Activated T-cell treated with anti-CD3 and anti-CD28 coated beads, Interleukin-2, amount 50 U/mL, for 72 hours (primary cell): Measurements from ENCODE around the gene TMEM242. TPM values are rescaled to one million over a fixed set of nuclear protein-coding genes. Genes with fewer than 3 reads are reported as not detected.

Source experiments
- ATAC-seq, 2 donors: fragments of 150-1000 bp; cut with Tn5 transposase; replicated peaks in 1 of 2; 2 replicates each; pipeline ENCODE4 v1.10.0; 2021; ENCODE audit warnings: moderate library complexity in 2 of 2, mild to moderate bottlenecking in 1 of 2
- DNase-seq, 2 donors: peaks; one replicate each; pipeline ENCODE4 v3.0.0; 2021 to 2022; ENCODE audit warnings: mixed read lengths in 1 of 2
- H3K27ac Mint-ChIP-seq: one replicate; pipeline ENCODE4 v1.8.0; 2022; ENCODE audit warnings: mild to moderate bottlenecking, moderate library complexity, mixed read lengths
- H3K27me3 Mint-ChIP-seq: one replicate; pipeline ENCODE4 v1.8.0; 2022; ENCODE audit warnings: low read depth, mixed read lengths
- H3K36me3 Mint-ChIP-seq, 2 donors: one replicate each; pipeline ENCODE4 v1.8.0; 2022; ENCODE audit warnings: mixed read lengths in 2 of 2, mild to moderate bottlenecking in 1 of 2; ENCODE audit not compliant: insufficient read depth in 2 of 2
- H3K4me1 Mint-ChIP-seq: one replicate; pipeline ENCODE4 v1.8.0; 2022; ENCODE audit warnings: low read depth, mixed read lengths
- H3K4me3 Mint-ChIP-seq, 2 donors: one replicate each; pipeline ENCODE4 v1.8.0; 2022; ENCODE audit warnings: mild to moderate bottlenecking in 2 of 2, mixed read lengths in 2 of 2, moderate library complexity in 2 of 2
- H3K9me3 Mint-ChIP-seq, 2 donors: one replicate each; pipeline ENCODE4 v1.8.0; 2022; ENCODE audit warnings: mixed read lengths in 2 of 2
- total RNA-seq, 2 donors: library from RNA; stranded (reverse); gene quantifications; one replicate each; pipeline ENCODE4 v1.2.3, GENCODE V29; 2022

The TMEM242 gene
- total RNA-seq, 2 donors from 2014 or later, result 13.0 to 15.5 TPM

GRCh38 chr6:157269261-157269794, 54.0 kb downstream of the TMEM242 start:
- H3K27ac Mint-ChIP-seq, result no peak overlapping the region
- ATAC-seq, result no peak
- H3K9me3 Mint-ChIP-seq, result peaks cover 6 to 8% of the 10 kb centered on the region in 2 donors
- peaks cover 1 to 8% of the 10 kb centered on the region in 2 donors for H3K36me3 Mint-ChIP-seq
- no peak overlapping the region for H3K4me3 Mint-ChIP-seq
- H3K4me1 Mint-ChIP-seq, result peaks cover 8% of the 10 kb centered on the region
- H3K27me3 Mint-ChIP-seq, result no peaks in the 10 kb centered on the region
- no peak for DNase-seq

GRCh38 chr6:157268835-157269234, 54.5 kb downstream of the TMEM242 start:
- Mint-ChIP-seq H3K36me3 (peaks cover 1 to 8% of the 10 kb centered on the region in 2 donors), H3K27ac (no peak overlapping the region), H3K9me3 (peaks cover 6 to 8% of the 10 kb centered on the region in 2 donors), H3K4me1 (peaks cover 6% of the 10 kb centered on the region), H3K27me3 (no peaks in the 10 kb centered on the region), H3K4me3 (no peak overlapping the region)
- no peak for ATAC-seq
- no peak for DNase-seq

- peaks cover 1 to 8% of the 10 kb centered on the region in 2 donors for H3K36me3 Mint-ChIP-seq
- H3K27me3 Mint-ChIP-seq, result no peaks in the 10 kb centered on the region
- DNase-seq, result no peak
- no peak overlapping the region for H3K4me3 Mint-ChIP-seq
- peaks cover 6 to 8% of the 10 kb centered on the region in 2 donors for H3K9me3 Mint-ChIP-seq
- ATAC-seq, result no peak
- peaks cover 2% of the 10 kb centered on the region for H3K4me1 Mint-ChIP-seq
- no peak overlapping the region for H3K27ac Mint-ChIP-seq
Measured at GRCh38 chr6:157268396-157268795, 54.9 kb downstream of the TMEM242 start.

- no peaks in the 10 kb centered on the region for H3K27me3 Mint-ChIP-seq
- ATAC-seq, result no peak
- H3K36me3 Mint-ChIP-seq, result peaks cover 1 to 8% of the 10 kb centered on the region in 2 donors
Measured at GRCh38 chr6:157267654-157268053, 55.7 kb downstream of the TMEM242 start.

GRCh38 chr6:157267109-157267611, 56.2 kb downstream of the TMEM242 start:
- ATAC-seq (no peak), DNase-seq (no peak)
- Mint-ChIP-seq H3K4me3 (no peak overlapping the region), H3K27me3 (no peaks in the 10 kb centered on the region), H3K27ac (no peak overlapping the region), H3K4me1 (no peaks in the 10 kb centered on the region), H3K36me3 (peaks cover 1 to 8% of the 10 kb centered on the region in 2 donors), H3K9me3 (peaks cover 6 to 8% of the 10 kb centered on the region in 2 donors)

More at GRCh38 chr6:157267654-157268053, 55.7 kb downstream of the TMEM242 start:
- DNase-seq, result no peak
- no peaks in the 10 kb centered on the region for H3K4me1 Mint-ChIP-seq
- no peak overlapping the region for H3K4me3 Mint-ChIP-seq
- H3K9me3 Mint-ChIP-seq, result peaks cover 6 to 8% of the 10 kb centered on the region in 2 donors
- H3K27ac Mint-ChIP-seq, result no peak overlapping the region

- H3K27me3 Mint-ChIP-seq, result no peaks in the 10 kb centered on the region
- H3K9me3 Mint-ChIP-seq, result peaks cover 6 to 8% of the 10 kb centered on the region in 2 donors
- H3K27ac Mint-ChIP-seq, result no peak overlapping the region
- H3K36me3 Mint-ChIP-seq, result peaks cover 1 to 8% of the 10 kb centered on the region in 2 donors
- H3K4me3 Mint-ChIP-seq, result no peak overlapping the region
- no peaks in the 10 kb centered on the region for H3K4me1 Mint-ChIP-seq
- DNase-seq, result no peak
- no peak for ATAC-seq
Measured at GRCh38 chr6:157266274-157267101, 56.8 kb downstream of the TMEM242 start.

- H3K27ac Mint-ChIP-seq, result no peak overlapping the region
- H3K4me3 Mint-ChIP-seq, result no peak overlapping the region
- peaks cover 1 to 8% of the 10 kb centered on the region in 2 donors for H3K36me3 Mint-ChIP-seq
- no peaks in the 10 kb centered on the region for H3K4me1 Mint-ChIP-seq
- H3K9me3 Mint-ChIP-seq, result peaks cover 6 to 8% of the 10 kb centered on the region in 2 donors
- ATAC-seq, result no peak
- no peak for DNase-seq
- H3K27me3 Mint-ChIP-seq, result no peaks in the 10 kb centered on the region
Measured at GRCh38 chr6:157265635-157266034, 57.7 kb downstream of the TMEM242 start.

GRCh38 chr6:157265186-157265585, 58.1 kb downstream of the TMEM242 start:
- Mint-ChIP-seq H3K4me1 (no peaks in the 10 kb centered on the region), H3K36me3 (peaks cover 0 to 3% of the 10 kb centered on the region in 2 donors), H3K27me3 (no peaks in the 10 kb centered on the region), H3K27ac (no peak overlapping the region), H3K9me3 (peaks cover 2 to 3% of the 10 kb centered on the region in 2 donors), H3K4me3 (no peak overlapping the region)
- DNase-seq, result no peak
- no peak for ATAC-seq

- no peaks in the 10 kb centered on the region for H3K4me1 Mint-ChIP-seq
- ATAC-seq (no peak), DNase-seq (no peak)
- H3K4me3 Mint-ChIP-seq, result no peak overlapping the region
- H3K9me3 Mint-ChIP-seq, result no peaks in the 10 kb centered on the region
- H3K36me3 Mint-ChIP-seq, result no peaks in the 10 kb centered on the region
- no peaks in the 10 kb centered on the region for H3K27me3 Mint-ChIP-seq
- H3K27ac Mint-ChIP-seq, result no peak overlapping the region
Measured at GRCh38 chr6:157264701-157265100, 58.6 kb downstream of the TMEM242 start.

- DNase-seq (no peak), ATAC-seq (no peak)
- no peaks in the 10 kb centered on the region for H3K36me3 Mint-ChIP-seq
- no peaks in the 10 kb centered on the region for H3K9me3 Mint-ChIP-seq
- H3K27ac Mint-ChIP-seq, result no peak overlapping the region
- H3K4me3 Mint-ChIP-seq, result no peak overlapping the region
- no peaks in the 10 kb centered on the region for H3K27me3 Mint-ChIP-seq
- no peaks in the 10 kb centered on the region for H3K4me1 Mint-ChIP-seq
Measured at GRCh38 chr6:157263881-157264397, 59.4 kb downstream of the TMEM242 start.

- Mint-ChIP-seq H3K9me3 (no peaks in the 10 kb centered on the region), H3K4me1 (no peaks in the 10 kb centered on the region), H3K27ac (no peak overlapping the region), H3K27me3 (no peaks in the 10 kb centered on the region), H3K4me3 (no peak overlapping the region), H3K36me3 (no peaks in the 10 kb centered on the region)
- DNase-seq (no peak), ATAC-seq (no peak)
Measured at GRCh38 chr6:157263146-157263545, 60.2 kb downstream of the TMEM242 start.

- Mint-ChIP-seq H3K27me3 (no peaks in the 10 kb centered on the region), H3K4me1 (no peaks in the 10 kb centered on the region), H3K9me3 (no peaks in the 10 kb centered on the region), H3K36me3 (no peaks in the 10 kb centered on the region), H3K4me3 (no peak overlapping the region), H3K27ac (no peak overlapping the region)
- ATAC-seq (no peak), DNase-seq (no peak)
Measured at GRCh38 chr6:157261606-157262005, 61.7 kb downstream of the TMEM242 start.

- Mint-ChIP-seq H3K27ac (no peak overlapping the region), H3K9me3 (no peaks in the 10 kb centered on the region), H3K4me1 (no peaks in the 10 kb centered on the region), H3K36me3 (no peaks in the 10 kb centered on the region), H3K27me3 (peaks cover 2% of the 10 kb centered on the region), H3K4me3 (no peak overlapping the region)
- ATAC-seq (no peak), DNase-seq (no peak)
Measured at GRCh38 chr6:157260735-157261410, 62.4 kb downstream of the TMEM242 start.
